ENCODE data around the gene CTNNA2.
A peak's percentile ranks its signal among the peaks of the same experiment; 100 is the strongest.

Gene CTNNA2

GRCh38 chr2:80496346-80496745 lies 983.5 kb downstream of the CTNNA2 start:
- DNase-seq (ENCODE audit: low spot score) = no peak

- DNase-seq (ENCODE audit: low spot score) = no peak
These were observed 983.9 kb downstream of the CTNNA2 start for GRCh38 chr2:80496775-80497174.

- DNase-seq (ENCODE audit: low spot score) = peak; percentile 27
These were observed 986.2 kb downstream of the CTNNA2 start for GRCh38 chr2:80499095-80499494.

GRCh38 chr2:80501874-80502624 lies 989.2 kb downstream of the CTNNA2 start:
- DNase-seq (ENCODE audit: low spot score) = no peak

- DNase-seq (ENCODE audit: low spot score) = no peak
These were observed 993.7 kb downstream of the CTNNA2 start for GRCh38 chr2:80506563-80506962.

- no peak for DNase-seq (ENCODE audit: low spot score)
These were observed 997.9 kb downstream of the CTNNA2 start for GRCh38 chr2:80510716-80511115.

GRCh38 chr2:80515964-80516363 lies 1003.1 kb downstream of the CTNNA2 start:
- no peak for DNase-seq (ENCODE audit: low spot score)

- no peak for DNase-seq (ENCODE audit: low spot score)
These were observed 1004.5 kb downstream of the CTNNA2 start for GRCh38 chr2:80517316-80517715.

- DNase-seq (ENCODE audit: low spot score) = no peak
These were observed 1006.3 kb downstream of the CTNNA2 start for GRCh38 chr2:80519121-80519643.

- no peak for DNase-seq (ENCODE audit: low spot score)
These were observed 1006.9 kb downstream of the CTNNA2 start for GRCh38 chr2:80519699-80520291.

- no peak for DNase-seq (ENCODE audit: low spot score)
These were observed 1012.3 kb downstream of the CTNNA2 start for GRCh38 chr2:80525152-80525551.

- no peak for DNase-seq (ENCODE audit: low spot score)
These were observed 1014.3 kb downstream of the CTNNA2 start for GRCh38 chr2:80527119-80527518.

GRCh38 chr2:80529466-80530165 lies 1016.8 kb downstream of the CTNNA2 start:
- no peak for DNase-seq (ENCODE audit: low spot score)

- no peak for DNase-seq (ENCODE audit: low spot score)
These were observed 1017.7 kb downstream of the CTNNA2 start for GRCh38 chr2:80530442-80531064.

GRCh38 chr2:80531319-80531718 lies 1018.5 kb downstream of the CTNNA2 start:
- DNase-seq (ENCODE audit: low spot score) = no peak

GRCh38 chr2:80545420-80546210 lies 1032.8 kb downstream of the CTNNA2 start:
- no peak for DNase-seq (ENCODE audit: low spot score)

- no peak for DNase-seq (ENCODE audit: low spot score)
These were observed 1033.9 kb downstream of the CTNNA2 start for GRCh38 chr2:80546766-80547165.

GRCh38 chr2:80547344-80547743 lies 1034.5 kb downstream of the CTNNA2 start:
- no peak for DNase-seq (ENCODE audit: low spot score)

- DNase-seq (ENCODE audit: low spot score) = no peak
These were observed 1035.6 kb downstream of the CTNNA2 start for GRCh38 chr2:80548469-80548868.

GRCh38 chr2:80549901-80550300 lies 1037.0 kb downstream of the CTNNA2 start:
- DNase-seq (ENCODE audit: low spot score) = no peak

- DNase-seq (ENCODE audit: low spot score) = no peak
These were observed 1047.5 kb downstream of the CTNNA2 start for GRCh38 chr2:80560326-80560725.

GRCh38 chr2:80568011-80568410 lies 1055.2 kb downstream of the CTNNA2 start:
- no peak for DNase-seq (ENCODE audit: low spot score)

All from D341Med (cell line).